HL-60 (cell line): ENCODE measurements around the gene ARHGAP40.
A peak's percentile ranks its signal among the peaks of the same experiment; 100 is the strongest.

Experiments
- DNase-seq, 2 experiments: peaks; one replicate each; pipeline ENCODE4 v3.0.0-alpha.2; 2010 to 2020; ENCODE audit warnings: low read depth in 1 of 2, low spot score in 1 of 2
- H3K27ac ChIP-seq: fragments of 250-450 bp; sonication (Bioruptor Pico); replicated peaks from 2 replicates; pipeline ENCODE4 v1.5.1; 2020; ENCODE audit warnings: mild to moderate bottlenecking, moderate library complexity
- H3K27me3 ChIP-seq: fragments of 250-450 bp; sonication (Bioruptor Pico); 2 replicates; pipeline ENCODE4 v1.5.1; 2021; ENCODE audit warnings: mild to moderate bottlenecking, moderate library complexity; ENCODE audit not compliant: insufficient read depth, poor library complexity, severe bottlenecking
- H3K4me3 ChIP-seq: replicated peaks from 2 replicates; pipeline ENCODE4 v1.5.1; 2011; ENCODE audit warnings: mild to moderate bottlenecking, control low read depth, low read length; ENCODE audit not compliant: insufficient read depth
- GABPA ChIP-seq: IDR thresholded peaks from 2 replicates; pipeline ENCODE4 v1.6.1; 2012; ENCODE audit warnings: low read depth
- POLR2AphosphoS5 ChIP-seq: IDR thresholded peaks from 2 replicates; pipeline ENCODE4 v1.6.1; 2012; ENCODE audit warnings: low read depth
- SPI1 ChIP-seq: IDR thresholded peaks from 2 replicates; pipeline ENCODE4 v1.6.1; 2012; ENCODE audit warnings: low read depth, mild to moderate bottlenecking, borderline replicate concordance
- TF ChIP-seq, protein P1 (sequence below): IDR thresholded peaks from one replicate; pipeline ENCODE4 v1.5.1; 2011; ENCODE audit warnings: low read length, control low read depth, inconsistent platforms; ENCODE audit not compliant: insufficient read depth
- TF ChIP-seq, protein P2 (sequence below): IDR thresholded peaks from 2 replicates; pipeline ENCODE4 v1.6.1; 2012; ENCODE audit warnings: low read depth; ENCODE audit not compliant: insufficient replicate concordance

Gene ARHGAP40

DNA sequence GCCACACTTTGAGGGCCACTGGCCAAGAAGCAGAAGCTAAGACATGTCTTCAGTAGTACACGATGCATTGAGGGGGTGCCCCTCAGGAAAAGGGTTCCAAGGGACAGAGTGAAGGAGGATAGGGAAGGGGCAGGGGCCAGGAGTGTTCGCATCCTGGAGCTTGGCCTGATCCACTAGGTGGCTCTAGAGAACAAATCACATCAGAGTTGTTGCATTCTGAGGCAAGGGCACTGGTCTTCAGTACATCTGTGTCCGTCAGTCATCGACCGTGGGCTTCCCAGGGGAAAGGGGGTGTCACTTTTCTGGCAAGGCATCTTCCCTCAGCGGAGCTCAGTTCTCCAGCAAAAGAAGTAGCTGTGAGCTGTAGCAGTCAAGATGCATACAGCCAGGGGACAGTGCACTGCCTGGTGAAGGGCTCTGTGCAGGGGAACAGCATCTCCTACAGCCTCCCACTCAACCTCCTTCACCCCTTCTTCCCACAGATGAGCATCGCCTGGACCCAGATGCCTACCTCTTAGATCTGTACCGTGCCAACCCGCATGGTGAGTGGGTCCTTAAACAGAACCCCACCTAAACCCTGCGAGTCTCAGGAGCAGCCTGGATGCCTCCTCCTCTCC is 47.8 kb downstream of the ARHGAP40 start:
- no peak overlapping the region for H3K27ac ChIP-seq
- TF ChIP-seq, protein P1, sequence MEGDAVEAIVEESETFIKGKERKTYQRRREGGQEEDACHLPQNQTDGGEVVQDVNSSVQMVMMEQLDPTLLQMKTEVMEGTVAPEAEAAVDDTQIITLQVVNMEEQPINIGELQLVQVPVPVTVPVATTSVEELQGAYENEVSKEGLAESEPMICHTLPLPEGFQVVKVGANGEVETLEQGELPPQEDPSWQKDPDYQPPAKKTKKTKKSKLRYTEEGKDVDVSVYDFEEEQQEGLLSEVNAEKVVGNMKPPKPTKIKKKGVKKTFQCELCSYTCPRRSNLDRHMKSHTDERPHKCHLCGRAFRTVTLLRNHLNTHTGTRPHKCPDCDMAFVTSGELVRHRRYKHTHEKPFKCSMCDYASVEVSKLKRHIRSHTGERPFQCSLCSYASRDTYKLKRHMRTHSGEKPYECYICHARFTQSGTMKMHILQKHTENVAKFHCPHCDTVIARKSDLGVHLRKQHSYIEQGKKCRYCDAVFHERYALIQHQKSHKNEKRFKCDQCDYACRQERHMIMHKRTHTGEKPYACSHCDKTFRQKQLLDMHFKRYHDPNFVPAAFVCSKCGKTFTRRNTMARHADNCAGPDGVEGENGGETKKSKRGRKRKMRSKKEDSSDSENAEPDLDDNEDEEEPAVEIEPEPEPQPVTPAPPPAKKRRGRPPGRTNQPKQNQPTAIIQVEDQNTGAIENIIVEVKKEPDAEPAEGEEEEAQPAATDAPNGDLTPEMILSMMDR, result peak; percentile 19
- TF ChIP-seq POLR2AphosphoS5, result no peak
- no peak for TF ChIP-seq SPI1
- TF ChIP-seq GABPA, result no peak
- peaks cover 15% of the 10 kb centered on the region for H3K27me3 ChIP-seq
- peak in 1 of 2 experiments; percentile 9 for DNase-seq
- H3K4me3 ChIP-seq, result no peak overlapping the region

DNA sequence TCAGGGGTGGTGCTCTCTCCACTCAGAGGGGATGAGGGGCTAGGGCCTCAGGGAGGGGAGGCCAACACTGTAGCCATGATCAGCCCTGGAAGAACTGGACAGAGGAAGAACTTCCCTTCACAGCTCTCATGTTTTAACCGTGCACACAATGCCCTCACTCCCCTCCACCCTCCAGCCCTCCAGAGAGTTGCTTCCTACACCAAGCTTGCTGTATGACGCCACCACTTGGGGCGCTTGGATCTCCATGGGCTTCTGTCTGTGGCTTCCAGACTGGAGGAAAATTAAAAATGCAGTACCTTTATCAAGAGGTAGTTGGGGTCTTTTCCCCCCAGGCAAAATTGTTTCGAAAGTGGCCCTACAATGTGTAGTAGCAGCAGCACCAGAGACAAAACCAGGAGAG is 48.4 kb downstream of the ARHGAP40 start:
- DNase-seq, result no peak
- no peak for TF ChIP-seq GABPA
- TF ChIP-seq POLR2AphosphoS5, result no peak
- TF ChIP-seq, protein P1, result no peak
- no peak for TF ChIP-seq SPI1
- TF ChIP-seq, protein P2, sequence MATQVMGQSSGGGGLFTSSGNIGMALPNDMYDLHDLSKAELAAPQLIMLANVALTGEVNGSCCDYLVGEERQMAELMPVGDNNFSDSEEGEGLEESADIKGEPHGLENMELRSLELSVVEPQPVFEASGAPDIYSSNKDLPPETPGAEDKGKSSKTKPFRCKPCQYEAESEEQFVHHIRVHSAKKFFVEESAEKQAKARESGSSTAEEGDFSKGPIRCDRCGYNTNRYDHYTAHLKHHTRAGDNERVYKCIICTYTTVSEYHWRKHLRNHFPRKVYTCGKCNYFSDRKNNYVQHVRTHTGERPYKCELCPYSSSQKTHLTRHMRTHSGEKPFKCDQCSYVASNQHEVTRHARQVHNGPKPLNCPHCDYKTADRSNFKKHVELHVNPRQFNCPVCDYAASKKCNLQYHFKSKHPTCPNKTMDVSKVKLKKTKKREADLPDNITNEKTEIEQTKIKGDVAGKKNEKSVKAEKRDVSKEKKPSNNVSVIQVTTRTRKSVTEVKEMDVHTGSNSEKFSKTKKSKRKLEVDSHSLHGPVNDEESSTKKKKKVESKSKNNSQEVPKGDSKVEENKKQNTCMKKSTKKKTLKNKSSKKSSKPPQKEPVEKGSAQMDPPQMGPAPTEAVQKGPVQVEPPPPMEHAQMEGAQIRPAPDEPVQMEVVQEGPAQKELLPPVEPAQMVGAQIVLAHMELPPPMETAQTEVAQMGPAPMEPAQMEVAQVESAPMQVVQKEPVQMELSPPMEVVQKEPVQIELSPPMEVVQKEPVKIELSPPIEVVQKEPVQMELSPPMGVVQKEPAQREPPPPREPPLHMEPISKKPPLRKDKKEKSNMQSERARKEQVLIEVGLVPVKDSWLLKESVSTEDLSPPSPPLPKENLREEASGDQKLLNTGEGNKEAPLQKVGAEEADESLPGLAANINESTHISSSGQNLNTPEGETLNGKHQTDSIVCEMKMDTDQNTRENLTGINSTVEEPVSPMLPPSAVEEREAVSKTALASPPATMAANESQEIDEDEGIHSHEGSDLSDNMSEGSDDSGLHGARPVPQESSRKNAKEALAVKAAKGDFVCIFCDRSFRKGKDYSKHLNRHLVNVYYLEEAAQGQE, result no peak
- peaks cover 15% of the 10 kb centered on the region for H3K27me3 ChIP-seq
- no peak overlapping the region for H3K27ac ChIP-seq
- H3K4me3 ChIP-seq, result no peak overlapping the region

DNA sequence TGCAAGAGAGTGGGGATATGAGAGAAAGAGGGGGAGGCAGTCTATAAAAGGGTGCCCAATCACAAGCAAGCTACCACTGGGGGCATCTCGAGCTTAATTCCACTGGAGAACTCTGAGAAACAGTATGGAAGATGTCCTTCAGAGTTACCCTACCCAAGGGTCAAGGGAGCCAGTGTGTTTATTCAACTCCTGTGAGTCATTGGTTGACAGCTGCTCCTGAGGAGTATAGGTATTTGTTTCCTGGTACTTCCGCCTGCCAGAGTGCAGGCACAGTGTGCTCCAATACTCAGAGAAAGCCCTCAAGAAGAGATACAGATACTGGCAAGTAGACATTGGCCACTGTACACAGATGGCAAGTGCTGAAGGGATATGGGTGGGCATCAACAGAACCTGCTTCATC is 49.5 kb downstream of the ARHGAP40 start:
- DNase-seq, result no peak
- no peak overlapping the region for H3K27ac ChIP-seq
- H3K27me3 ChIP-seq, result peaks cover 15% of the 10 kb centered on the region
- TF ChIP-seq SPI1, result no peak
- TF ChIP-seq, protein P2, result no peak
- TF ChIP-seq POLR2AphosphoS5, result no peak
- no peak for TF ChIP-seq GABPA
- H3K4me3 ChIP-seq, result no peak overlapping the region

DNA sequence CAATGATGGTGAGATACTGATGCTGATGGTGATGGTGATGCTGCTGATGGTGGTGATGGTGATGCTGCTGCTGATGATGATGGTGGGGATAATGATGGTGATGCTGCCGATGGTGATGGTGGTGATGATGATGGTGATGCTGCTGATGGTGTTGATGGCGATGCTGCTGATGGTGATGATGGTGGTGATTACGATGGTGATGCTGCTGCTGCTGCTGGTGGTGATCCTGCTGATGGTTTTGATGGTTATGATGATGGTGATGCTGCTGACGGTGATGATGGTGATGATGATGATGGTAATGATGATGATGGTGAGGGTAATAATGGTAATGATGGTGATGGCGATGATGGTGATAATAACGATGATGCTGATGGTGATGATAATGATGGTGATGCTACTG is 50.0 kb downstream of the ARHGAP40 start:
- TF ChIP-seq, protein P2, result no peak
- no peak for TF ChIP-seq SPI1
- TF ChIP-seq, protein P1, result no peak
- no peak for TF ChIP-seq GABPA
- no peak for TF ChIP-seq POLR2AphosphoS5
- Histone ChIP-seq H3K27ac (no peak overlapping the region), H3K27me3 (peaks cover 13% of the 10 kb centered on the region), H3K4me3 (no peak overlapping the region)
- no peak for DNase-seq
